Measurements from ENCODE around the gene ZAR1L.

ZAR1L gene

DNA sequence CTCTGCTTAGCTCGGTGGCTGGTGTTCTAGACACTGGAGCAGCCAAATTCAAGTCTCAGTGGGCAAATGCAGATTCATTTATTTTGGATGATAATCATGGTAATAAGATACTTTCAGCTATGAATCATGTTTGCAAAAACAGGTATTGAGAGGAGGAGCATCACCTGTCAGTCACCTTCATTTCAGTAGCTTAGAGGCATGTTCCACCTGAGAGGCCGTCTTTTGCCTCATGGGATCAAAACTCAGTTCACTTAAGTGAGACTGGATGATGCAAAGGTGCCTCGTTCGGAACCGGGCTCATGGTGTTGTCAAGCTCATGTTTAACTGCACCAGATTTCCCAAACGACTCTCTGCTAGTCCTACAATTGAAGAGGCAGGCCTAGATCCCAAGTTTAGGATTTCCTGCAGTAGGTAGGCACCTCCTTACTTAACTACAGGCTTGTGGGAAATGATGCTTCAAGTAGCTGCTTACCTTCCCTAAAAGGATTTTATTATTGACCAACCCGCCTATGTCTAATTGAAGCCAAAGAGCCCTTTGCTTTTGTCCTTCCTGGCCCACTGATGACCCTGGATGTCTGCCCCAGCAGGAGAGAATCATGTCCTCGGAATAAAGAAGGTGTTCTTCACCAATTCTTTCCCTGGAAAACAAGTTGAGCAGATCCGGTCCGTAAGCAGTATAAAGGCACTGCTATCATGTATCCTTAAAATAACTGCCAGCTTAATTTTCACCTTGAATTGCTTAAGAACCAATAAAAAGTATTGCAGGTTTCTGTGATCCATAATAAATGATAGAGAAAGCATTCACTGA lies 60.0 kb downstream of the ZAR1L start:
- no peak for DNase-seq (ENCODE audit: low read depth)

DNA sequence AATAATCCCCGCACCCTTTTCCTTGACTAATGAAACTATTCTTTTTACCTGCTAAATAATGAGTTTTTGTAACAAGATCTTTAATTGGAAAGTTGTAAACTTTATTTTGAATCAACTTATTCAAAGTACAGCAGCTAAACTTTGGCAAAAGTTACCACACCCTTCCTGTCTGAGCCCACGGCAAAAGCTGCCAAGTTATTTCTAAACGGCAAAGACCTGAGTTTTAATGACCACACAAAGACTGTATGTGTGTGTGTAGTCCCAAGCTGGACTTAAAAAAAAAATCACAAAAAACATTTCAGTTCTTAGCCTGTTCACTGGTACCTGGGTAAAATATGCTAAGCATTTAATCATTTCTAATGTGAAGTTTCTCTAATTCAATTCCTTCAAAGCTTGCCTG lies 60.7 kb downstream of the ZAR1L start:
- no peak for DNase-seq (ENCODE audit: low read depth)

DNA sequence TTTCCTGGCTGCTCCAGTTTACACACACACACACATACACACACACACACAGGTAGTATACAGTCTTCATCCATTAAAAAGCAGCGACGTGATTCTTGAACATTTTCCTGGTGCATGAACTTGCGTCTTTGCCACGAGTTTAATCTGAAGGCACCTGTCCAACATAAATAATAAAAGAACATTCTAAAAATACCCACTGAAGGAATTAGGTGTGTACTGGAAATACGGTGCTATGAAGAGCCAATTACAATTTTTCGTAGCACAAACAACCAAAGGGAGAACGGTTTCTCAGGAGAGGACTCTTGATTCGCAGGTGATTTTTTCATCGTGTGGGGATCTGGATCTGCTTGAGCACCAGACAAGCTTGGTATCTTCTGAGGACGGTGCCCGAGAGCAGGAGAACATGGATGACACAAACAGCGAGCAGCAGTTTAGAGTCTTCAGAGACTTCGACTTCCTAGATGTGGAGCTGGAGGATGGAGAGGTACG lies 61.2 kb downstream of the ZAR1L start:
- DNase-seq (ENCODE audit: low read depth): no peak
